HG02852 (cell line): ENCODE results near the gene NLRP13.

Experiments
- ATAC-seq: cut with Tn5 transposase; IDR thresholded peaks from one replicate; pipeline ENCODE4 v1.9.1; 2021; ENCODE audit warnings: mild to moderate bottlenecking, moderate library complexity; ENCODE audit not compliant: unreplicated experiment

Gene NLRP13

DNA sequence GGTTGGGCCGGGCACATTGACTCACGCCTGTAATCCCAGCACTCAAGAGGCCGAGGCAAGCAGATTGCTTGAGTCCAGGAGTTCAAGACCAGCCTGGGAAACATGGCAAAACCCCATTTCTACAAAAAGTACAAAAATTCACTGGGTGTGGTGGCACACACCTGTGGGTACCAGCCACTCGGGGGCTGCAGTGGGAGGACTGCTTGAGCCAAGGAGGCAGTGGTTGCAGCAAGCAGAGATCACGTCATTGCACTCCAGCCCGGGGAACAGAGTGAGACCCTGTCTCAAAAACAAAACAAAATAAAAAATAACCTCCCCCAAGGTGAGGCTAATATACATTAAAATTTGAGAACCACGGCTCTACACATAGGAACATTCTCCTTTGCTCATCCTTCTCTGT lies 24.9 kb downstream of the NLRP13 start:
- no peak for ATAC-seq

DNA sequence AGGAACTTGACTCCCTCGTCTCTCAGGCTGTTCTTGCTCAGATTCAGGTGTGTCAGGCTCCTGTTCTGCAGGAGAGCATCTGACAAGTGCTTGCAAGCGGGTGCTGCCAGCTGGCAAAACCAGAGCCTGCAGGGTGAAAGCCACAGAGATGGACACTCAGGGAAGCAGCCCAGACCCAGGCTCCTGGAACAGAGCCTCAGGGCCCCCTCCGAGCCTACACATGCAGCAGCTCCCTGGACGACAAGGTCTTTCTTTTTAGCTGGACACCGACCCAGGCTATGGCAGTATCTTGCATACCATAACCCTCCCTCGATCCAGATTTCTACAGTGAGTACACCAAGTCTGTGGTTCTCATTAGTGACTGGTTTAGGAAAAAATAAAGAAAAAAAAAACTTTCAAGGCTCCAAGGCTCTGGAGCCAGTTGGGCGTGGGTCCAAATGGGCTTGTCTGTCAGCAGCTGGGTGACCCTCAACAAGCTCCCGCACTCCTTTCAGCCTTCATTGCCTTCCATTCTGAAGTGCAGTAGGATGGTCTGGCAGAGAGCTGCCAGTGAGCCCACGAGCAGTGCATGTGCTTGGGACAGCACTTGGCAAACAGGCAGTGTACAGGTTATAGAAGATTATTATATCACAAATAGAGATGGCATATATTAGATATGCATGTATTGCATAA lies 29.9 kb downstream of the NLRP13 start:
- no peak for ATAC-seq

DNA sequence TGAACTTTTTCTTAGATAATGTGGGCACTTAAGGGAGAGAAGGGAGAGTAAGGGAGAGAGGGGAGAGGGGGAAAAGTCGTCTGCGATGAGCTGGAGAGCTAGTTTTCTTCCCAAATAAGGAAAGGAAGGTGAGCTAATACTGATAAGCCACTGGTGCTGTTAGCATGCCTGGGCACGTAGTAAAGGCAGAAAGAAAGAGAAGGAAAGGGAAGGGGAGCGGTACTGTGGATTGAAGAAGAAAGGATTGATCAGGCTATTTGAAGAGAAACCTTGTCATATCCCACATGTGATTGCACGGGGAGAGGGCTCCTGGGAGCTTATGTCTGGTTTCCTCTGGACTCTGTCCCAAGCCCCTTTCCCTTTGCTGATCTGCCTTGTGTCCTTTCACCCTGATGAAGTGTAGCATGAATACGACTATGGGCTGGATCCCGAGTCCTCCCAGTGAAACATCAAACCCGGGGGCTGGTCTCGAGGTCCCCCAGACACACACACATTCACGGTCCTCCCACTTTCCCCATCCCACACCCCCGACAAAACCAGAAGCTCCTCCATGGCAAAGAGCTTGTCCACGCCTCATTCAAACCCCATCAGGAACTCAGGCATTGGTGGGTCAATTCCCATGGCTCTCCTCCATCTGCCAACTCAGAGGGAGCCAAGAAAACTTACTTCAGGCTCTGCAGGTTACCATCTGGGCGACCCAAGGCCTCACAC lies 30.6 kb downstream of the NLRP13 start:
- no peak for ATAC-seq

DNA sequence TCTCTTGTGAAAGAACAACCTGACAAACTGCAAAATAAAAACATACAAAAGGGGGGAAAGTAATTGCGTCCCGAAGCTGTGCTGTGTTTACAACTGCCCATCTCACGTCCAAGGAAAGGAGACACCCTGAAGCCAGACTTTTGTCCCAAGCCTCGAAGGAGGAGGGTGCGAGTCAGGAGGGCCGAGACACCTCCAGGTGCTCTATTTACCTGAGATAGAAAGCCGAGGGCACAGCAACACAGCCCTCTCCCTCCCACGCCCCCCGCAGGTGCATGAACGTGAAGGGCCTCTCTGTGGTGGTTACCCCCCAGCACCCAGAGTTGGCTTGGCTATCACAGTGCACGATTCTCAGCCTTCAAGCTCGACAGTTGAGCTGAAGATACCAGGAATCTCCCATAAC lies 33.2 kb downstream of the NLRP13 start:
- ATAC-seq, result no peak

DNA sequence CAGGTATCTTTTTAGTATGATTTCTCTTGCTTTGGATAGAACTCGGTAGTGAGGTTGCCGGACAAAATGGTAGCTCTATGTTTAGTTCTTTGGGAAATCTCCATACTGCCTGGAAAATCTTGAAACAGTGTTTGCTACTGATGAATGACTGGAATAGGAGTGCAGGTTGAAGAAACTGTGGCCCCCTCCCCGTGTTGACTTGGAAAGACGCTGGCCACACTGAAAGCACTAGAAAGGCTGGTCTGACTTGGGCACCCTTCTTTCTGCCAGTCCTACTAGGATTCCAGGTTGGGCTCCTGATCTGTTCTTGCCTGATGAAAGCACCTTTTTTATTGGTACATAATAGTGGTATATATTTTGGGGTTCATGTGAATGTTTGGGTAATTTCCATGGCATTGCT lies 49.5 kb downstream of the NLRP13 start:
- no peak for ATAC-seq

DNA sequence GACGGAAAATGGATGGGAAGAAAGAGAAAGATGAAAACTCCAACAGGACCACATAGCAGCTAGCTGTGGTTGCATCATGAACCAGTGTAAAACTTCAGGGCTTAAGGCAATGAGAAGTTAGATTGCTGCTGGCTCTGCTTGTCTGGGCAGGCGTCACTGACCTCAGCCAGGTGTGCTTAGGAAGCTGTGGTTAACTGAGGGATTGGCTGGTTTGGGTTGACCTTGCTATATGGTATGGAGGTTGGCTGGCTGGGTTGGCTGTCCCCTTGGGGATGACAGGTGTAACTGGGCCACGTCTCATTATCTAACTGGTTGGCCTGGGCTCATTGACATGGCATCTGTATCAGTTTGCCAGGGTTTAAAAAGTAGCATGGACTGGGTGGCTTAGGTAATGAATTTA lies 54.9 kb downstream of the NLRP13 start:
- no peak for ATAC-seq

DNA sequence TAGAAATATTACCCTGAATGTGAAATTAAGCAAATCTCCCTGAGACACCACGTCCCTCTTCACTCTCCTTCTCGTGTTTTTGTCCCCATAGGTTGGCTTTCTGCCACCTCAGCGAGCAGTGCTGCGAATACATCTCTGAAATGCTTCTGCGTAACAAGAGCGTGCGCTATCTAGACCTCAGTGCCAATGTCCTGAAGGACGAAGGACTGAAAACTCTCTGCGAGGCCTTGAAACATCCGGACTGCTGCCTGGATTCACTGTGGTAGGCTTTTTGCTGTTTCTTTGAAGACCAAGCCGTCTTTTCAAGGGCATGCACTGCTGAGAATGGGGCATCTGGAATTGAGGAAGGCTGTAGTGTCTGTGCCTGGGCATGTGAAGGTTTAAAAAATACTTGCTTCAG lies 61.4 kb downstream of the NLRP13 start:
- no peak for ATAC-seq

DNA sequence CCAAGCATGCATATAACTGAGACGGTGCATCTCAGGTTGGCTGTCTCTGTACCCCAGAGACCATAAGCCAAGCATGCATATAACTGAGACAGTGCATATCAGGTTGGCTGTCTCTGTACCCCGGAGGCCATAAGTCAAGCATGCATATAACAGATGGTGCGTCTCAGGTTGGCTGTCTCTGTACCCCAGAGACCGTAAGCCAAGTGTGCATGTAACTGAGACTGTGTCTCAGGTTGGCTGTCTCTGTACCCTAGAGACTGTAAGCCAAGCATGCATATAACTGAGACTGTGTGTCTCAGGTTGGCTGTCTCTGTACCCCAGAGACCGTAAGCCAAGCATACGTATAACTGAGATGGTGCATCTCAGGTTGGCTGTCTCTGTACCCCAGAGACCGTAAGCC lies 65.0 kb downstream of the NLRP13 start:
- ATAC-seq, result no peak

DNA sequence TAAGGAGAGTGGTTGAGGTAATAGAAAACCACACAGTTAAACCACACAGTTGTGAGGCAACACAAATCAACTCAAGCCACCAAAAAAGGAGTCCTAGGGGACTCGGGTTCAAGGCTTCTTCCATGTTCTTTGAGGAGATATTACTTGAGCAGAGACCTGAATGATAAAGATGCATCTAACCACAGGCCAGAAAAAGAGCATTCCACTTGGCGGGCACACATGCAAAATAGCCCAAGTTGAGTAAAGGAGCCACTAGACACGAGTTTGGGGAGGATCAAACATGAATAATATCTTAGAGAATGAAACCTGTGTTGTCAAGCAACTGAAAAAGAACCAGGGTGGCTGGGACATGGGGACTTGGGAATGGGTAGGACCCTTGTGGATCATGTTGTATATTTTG lies 65.6 kb downstream of the NLRP13 start:
- ATAC-seq, result no peak

DNA sequence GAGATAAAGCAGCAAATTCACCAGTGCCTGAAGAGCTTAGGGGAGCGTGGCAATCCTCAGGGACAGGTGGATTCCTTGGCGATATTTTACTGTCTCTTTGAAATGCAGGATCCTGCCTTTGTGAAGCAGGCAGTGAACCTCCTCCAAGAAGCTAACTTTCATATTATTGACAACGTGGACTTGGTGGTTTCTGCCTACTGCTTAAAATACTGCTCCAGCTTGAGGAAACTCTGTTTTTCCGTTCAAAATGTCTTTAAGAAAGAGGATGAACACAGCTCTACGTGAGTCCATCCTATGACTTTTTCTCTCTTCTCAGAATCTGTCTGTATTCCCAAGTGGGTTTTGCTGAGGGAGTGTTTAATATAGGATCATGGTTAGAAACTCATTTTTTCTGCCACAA lies 73.2 kb downstream of the NLRP13 start:
- ATAC-seq, result no peak

DNA sequence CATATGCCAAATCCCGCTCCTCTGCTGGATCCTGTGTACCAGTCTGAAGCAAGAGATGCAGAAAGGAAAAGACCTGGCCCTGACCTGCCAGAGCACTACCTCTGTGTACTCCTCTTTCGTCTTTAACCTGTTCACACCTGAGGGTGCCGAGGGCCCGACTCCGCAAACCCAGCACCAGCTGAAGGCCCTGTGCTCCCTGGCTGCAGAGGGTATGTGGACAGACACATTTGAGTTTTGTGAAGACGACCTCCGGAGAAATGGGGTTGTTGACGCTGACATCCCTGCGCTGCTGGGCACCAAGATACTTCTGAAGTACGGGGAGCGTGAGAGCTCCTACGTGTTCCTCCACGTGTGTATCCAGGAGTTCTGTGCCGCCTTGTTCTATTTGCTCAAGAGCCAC lies 73.7 kb downstream of the NLRP13 start:
- ATAC-seq, result no peak

DNA sequence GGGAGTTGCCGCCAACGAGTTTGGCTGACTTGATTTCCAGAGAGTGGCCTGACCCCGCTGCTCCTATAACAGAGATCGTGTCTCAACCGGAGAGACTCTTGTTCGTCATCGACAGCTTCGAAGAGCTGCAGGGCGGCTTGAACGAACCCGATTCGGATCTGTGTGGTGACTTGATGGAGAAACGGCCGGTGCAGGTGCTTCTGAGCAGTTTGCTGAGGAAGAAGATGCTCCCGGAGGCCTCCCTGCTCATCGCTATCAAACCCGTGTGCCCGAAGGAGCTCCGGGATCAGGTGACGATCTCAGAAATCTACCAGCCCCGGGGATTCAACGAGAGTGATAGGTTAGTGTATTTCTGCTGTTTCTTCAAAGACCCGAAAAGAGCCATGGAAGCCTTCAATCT lies 74.2 kb downstream of the NLRP13 start:
- ATAC-seq, result no peak

DNA sequence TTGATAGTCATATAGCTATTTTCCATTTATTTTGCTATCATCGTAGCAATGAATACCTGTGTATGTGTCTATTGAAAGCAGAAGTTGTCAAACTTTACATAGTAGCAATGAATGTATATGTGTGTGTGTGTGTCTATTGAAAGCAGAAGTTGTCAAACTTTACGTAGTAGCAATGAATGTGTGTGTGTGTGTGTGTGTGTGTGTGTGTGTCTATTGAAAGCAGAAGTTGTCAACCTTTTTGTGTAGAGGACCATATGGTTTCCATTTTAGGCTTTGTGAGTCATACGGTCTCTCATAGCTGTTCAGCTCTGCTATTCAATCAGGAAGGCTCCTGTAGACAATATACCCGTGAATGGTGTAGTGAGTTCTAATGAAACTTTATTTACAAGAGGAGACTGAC lies 75.0 kb downstream of the NLRP13 start:
- no peak for ATAC-seq

DNA sequence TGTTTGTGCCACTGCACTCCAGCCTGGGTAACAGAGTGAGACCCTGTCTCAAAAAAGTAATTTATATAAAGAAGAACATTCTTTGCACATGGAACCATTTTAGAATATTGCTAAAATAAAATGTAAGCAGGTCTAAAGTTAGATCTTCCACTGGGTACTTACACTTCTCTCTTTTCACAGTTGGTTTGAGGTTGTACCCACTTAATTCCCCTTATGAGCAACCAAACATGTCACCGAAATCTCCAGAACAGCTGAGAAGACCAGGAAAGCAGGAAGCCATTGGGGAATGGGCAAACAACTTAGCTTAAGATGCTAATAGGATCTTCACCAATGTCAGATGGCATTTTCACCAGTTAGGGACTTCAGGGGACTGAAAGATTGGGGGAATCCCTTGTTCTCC lies 77.0 kb downstream of the NLRP13 start:
- ATAC-seq, result no peak
